Rectal smooth muscle tissue (tissue), 1 donor: ENCODE data around the gene KDM5A.
"Not testable (repeated sequence)": the region's sequence is repeated elsewhere in the genome, so short reads cannot be mapped to it uniquely, and the experiment has no call there.

Experiments used
- H3K27ac ChIP-seq: one replicate; pipeline ENCODE4 v1.7.0; 2013; ENCODE audit warnings: low read depth, low read length, inconsistent platforms
- H3K27me3 ChIP-seq: one replicate; pipeline ENCODE4 v1.7.0; 2013; ENCODE audit warnings: low read length; ENCODE audit not compliant: control insufficient read depth, insufficient read depth
- H3K36me3 ChIP-seq: one replicate; pipeline ENCODE4 v1.7.0; 2013; ENCODE audit warnings: low read length; ENCODE audit not compliant: control insufficient read depth, insufficient read depth
- H3K4me1 ChIP-seq: one replicate; pipeline ENCODE4 v1.7.0; 2013; ENCODE audit warnings: low read length; ENCODE audit not compliant: control insufficient read depth, insufficient read depth
- H3K4me3 ChIP-seq: one replicate; pipeline ENCODE4 v1.7.0; 2013; ENCODE audit warnings: low read length
- H3K9ac ChIP-seq: one replicate; pipeline ENCODE4 v1.7.0; 2013; ENCODE audit warnings: low read length

Gene KDM5A

GRCh38 chr12:389142-390096 lies at the start of gene KDM5A:
Gene KDM5A, minus strand, starts transcription at chr12:389320. Its CDS starts 229 bp downstream, at chr12:389091.
- Histone ChIP-seq H3K9ac (peak within 1 kb of the TSS; percentile 93), H3K4me3 (peak within 1 kb of the TSS; percentile 100), H3K36me3 (peaks cover 2% of the 10 kb centered on the region), H3K4me1 (peaks cover 14% of the 10 kb centered on the region), H3K27ac (peak within 1 kb of the TSS; percentile 99), H3K27me3 (no peaks in the 10 kb centered on the region)

DNA sequence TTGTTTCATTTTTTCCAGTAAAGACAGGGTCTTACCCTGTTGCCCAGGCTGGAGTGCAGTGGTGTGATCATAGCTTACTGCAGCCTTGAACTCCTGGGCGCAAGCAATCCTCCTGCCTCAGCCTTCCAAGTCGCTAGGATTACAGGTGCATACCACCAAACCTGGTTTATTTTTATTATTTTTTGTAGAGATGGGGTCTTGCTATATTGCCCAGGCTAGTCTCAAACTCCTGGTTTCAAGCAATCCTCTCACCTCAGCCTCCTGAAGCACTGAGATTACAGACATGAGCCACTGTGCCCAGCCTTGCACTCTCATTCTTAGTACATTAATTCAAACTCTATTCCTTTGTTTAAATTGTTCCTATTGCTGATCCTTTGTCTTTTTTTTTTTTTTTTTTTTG lies 46.6 kb upstream of the KDM5A start:
- H3K36me3 ChIP-seq, H3K9ac ChIP-seq, H3K27ac ChIP-seq, H3K4me3 ChIP-seq, H3K4me1 ChIP-seq, H3K27me3 ChIP-seq: not testable (repeated sequence)

GRCh38 chr12:422526-422925 lies 33.4 kb upstream of the KDM5A start:
- Histone ChIP-seq H3K4me3 (no peak overlapping the region), H3K9ac (no peak overlapping the region), H3K27ac (no peak overlapping the region), H3K36me3 (no peaks in the 10 kb centered on the region), H3K4me1 (no peaks in the 10 kb centered on the region), H3K27me3 (no peaks in the 10 kb centered on the region)

DNA sequence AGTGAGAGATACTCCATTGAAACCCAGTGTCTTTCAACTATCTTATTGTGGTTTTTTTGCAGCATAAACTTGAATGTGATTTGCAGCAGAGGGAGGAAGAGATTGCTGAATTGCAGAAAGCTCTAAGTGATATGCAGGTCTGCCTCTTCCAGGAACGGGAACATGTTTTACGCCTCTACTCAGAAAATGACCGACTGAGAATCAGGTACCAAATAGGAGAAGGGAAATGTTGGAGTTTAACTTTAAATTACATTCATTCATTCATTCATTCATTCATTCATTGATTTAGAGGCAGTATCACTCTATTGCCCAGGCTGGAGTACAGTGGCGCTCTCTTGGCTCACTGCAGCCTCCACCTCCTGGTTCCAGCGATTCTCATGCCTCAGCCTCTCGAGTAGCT lies 29.3 kb upstream of the KDM5A start:
- Histone ChIP-seq H3K27ac (no peak overlapping the region), H3K4me1 (no peaks in the 10 kb centered on the region), H3K9ac (no peak overlapping the region), H3K27me3 (no peaks in the 10 kb centered on the region), H3K36me3 (peaks cover 5% of the 10 kb centered on the region), H3K4me3 (no peak overlapping the region)

- Histone ChIP-seq H3K27me3 (no peaks in the 10 kb centered on the region), H3K27ac (no peak overlapping the region), H3K4me1 (no peaks in the 10 kb centered on the region), H3K4me3 (no peak overlapping the region), H3K9ac (no peak overlapping the region), H3K36me3 (peaks cover 5% of the 10 kb centered on the region)
Measured at GRCh38 chr12:414859-415258, 25.7 kb upstream of the KDM5A start.

DNA sequence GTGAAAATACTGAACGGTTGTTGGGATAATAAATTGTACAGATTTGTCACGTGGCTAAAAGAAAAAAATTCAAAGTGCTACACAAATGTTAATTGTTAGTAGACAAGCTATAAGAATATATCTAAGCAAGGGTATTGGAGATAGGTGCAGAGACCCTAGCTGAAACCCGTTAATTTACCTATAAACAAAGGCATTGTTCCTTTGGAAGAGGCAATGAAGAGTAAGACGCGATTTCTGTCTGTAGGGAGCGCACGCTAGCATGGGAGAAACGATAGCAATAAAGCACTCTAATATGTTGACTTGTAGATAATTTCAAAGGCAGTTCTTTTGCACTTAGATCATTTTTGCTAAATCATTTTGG lies 12.9 kb upstream of the KDM5A start:
- Histone ChIP-seq H3K27me3 (no peaks in the 10 kb centered on the region), H3K4me3 (peak overlapping the region; percentile 89), H3K27ac (peak overlapping the region; percentile 80), H3K36me3 (no peaks in the 10 kb centered on the region), H3K9ac (peak overlapping the region; percentile 56), H3K4me1 (peaks cover 9% of the 10 kb centered on the region)

GRCh38 chr12:401235-402028 lies 12.3 kb upstream of the KDM5A start, which contains the start of gene CCDC77:
Gene CCDC77, plus strand, starts transcription at chr12:401644. Its CDS starts 7,740 bp downstream, at chr12:409384.
- Histone ChIP-seq H3K4me3 (peak within 1 kb of the TSS; percentile 89), H3K27ac (peak within 1 kb of the TSS; percentile 80), H3K27me3 (no peaks in the 10 kb centered on the region), H3K4me1 (peaks cover 9% of the 10 kb centered on the region), H3K36me3 (no peaks in the 10 kb centered on the region), H3K9ac (peak within 1 kb of the TSS; percentile 56)

GRCh38 chr12:400828-401227 lies 11.7 kb upstream of the KDM5A start:
- Histone ChIP-seq H3K27me3 (no peaks in the 10 kb centered on the region), H3K9ac (no peak overlapping the region), H3K4me3 (peak overlapping the region; percentile 76), H3K27ac (peak overlapping the region; percentile 45), H3K36me3 (no peaks in the 10 kb centered on the region), H3K4me1 (peaks cover 9% of the 10 kb centered on the region)

DNA sequence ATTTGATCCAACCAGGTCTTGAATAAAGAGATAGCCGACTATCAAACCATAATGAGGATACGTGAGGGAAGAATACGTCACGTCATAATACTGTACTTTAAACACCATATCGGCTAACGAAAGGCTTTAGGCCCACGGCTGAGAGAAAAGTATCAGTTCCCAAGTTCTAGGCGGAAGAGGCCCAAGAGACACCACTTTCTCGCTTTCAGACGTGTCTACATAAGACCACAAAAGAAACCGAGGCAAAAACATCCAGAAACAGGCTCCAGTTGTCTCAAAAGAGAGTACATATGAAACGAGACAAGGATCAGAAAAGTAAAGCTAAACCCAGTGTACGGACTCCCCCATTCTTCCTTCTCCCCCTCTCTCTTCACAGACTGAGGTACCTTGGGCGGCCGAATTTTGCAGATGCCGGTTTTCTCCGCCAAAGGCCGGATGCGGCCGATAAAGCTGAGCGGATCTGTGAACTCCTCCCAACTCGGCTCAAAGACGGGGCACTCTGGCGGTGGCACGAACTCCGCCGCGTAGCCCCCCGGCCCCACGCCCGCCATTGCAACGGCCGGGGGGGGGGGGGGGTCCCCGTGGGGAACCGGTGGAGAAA lies 479 bp downstream of the KDM5A start:
- H3K36me3 ChIP-seq = peaks cover 10% of the 10 kb centered on the region
- no peaks in the 10 kb centered on the region for H3K27me3 ChIP-seq
- peak overlapping the region; percentile 99 for H3K27ac ChIP-seq
- H3K4me3 ChIP-seq = peak overlapping the region; percentile 100
- H3K9ac ChIP-seq = peak overlapping the region; percentile 93
- peaks cover 14% of the 10 kb centered on the region for H3K4me1 ChIP-seq

DNA sequence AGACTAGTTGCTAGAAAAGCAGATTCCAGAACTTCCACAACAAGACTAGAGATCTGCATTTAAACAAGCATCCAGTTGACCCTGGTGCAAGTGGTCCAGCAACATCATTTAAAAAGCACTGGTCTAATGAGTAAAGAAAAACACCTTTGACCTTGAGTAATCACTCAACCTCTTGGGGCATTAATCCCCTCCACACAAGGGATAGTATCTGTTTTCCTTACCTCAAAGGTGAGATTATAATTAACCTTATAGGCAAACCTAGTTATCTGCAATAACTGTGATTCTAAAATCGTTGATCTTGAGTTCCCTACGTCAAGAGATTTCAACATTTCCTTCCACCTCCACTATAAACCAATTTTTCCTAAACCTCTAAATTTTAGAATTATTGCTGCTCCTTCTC lies 1.1 kb downstream of the KDM5A start:
- Histone ChIP-seq H3K4me3 (peak overlapping the region; percentile 100), H3K27me3 (no peaks in the 10 kb centered on the region), H3K4me1 (peaks cover 14% of the 10 kb centered on the region), H3K27ac (peak overlapping the region; percentile 99), H3K9ac (peak overlapping the region; percentile 93), H3K36me3 (peaks cover 10% of the 10 kb centered on the region)

DNA sequence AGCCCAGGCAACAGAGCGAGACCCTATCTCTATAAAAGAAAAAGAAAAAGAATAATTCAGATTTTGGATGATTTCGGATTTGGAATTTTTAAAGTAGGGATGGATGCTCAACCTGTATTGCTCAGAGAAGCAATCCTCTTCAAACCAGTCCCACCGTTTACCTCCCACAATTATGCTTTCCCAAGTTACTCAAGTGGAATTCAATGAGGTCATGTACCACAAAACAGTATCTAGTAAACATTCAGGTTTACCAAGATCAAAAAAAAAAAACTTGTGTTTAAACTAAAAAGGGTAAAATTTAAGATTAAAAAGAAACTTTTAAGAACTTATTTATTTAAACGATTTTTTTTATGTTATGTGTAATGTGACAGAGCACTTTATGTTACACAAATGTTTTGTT lies 2.5 kb downstream of the KDM5A start:
- Histone ChIP-seq H3K27ac (no peak overlapping the region), H3K4me3 (no peak overlapping the region), H3K27me3 (no peaks in the 10 kb centered on the region), H3K36me3 (peaks cover 13% of the 10 kb centered on the region), H3K4me1 (peaks cover 14% of the 10 kb centered on the region), H3K9ac (no peak overlapping the region)
